ENCODE measurements around the gene GAS2L3. TPM values are rescaled to one million over a fixed set of nuclear protein-coding genes. Genes with fewer than 3 reads are reported as not detected.
"Not testable (repeated sequence)": the region's sequence is repeated elsewhere in the genome, so short reads cannot be mapped to it uniquely, and the experiment has no call there.

GAS2L3 gene
- polyA plus RNA-seq, 1 of the 3 experiments (the other 2 are of a cell fraction) = 1.6 TPM

- TF ChIP-seq SMC3 (IDR thresholded peaks at IDR 0.05; ENCODE audit: low read depth, low read length) (no peak), TAF1 (IDR thresholded peaks at IDR 0.05; ENCODE audit: borderline replicate concordance, low read depth, low read length) (no peak), EZH2phosphoT487 (IDR thresholded peaks at IDR 0.05; ENCODE audit: borderline replicate concordance, low read depth) (no peak)
Measured at GRCh38 chr12:100632445-100632892, 59.0 kb downstream of the GAS2L3 start (continued).

GRCh38 chr12:100633082-100633785, 59.8 kb downstream of the GAS2L3 start:
- H3K79me2 ChIP-seq (ENCODE audit: insufficient read depth); H3K4me3 ChIP-seq (ENCODE audit: low read depth in 2 of 2, low read length in 1 of 2); H3K9ac ChIP-seq; POLR2A ChIA-PET; DNase-seq; H3F3A ChIP-seq (replicated peaks; ENCODE audit: insufficient read depth); H3K27ac ChIP-seq (ENCODE audit: low read depth in 2 of 2, low read length in 1 of 2); H2AFZ ChIP-seq (ENCODE audit: low read depth); H3K4me2 ChIP-seq; H3K9me2 ChIP-seq; H3K36me3 ChIP-seq (replicated peaks in 1 of 2; ENCODE audit: control insufficient read depth in 1 of 2, insufficient read depth in 2 of 2, low read length in 1 of 2); H3K4me1 ChIP-seq (ENCODE audit: control insufficient read depth in 1 of 2, insufficient read depth in 2 of 2, low read depth in 1 of 2, low read length in 1 of 2); H3K9me3 ChIP-seq; H3K27me3 ChIP-seq (ENCODE audit: insufficient read depth); H4K20me1 ChIP-seq (ENCODE audit: insufficient read depth); CTCF ChIA-PET: not testable (repeated sequence)
- 89% methylated on average over 9 of the region's 11 CpGs for WGBS (ENCODE audit: low lambda C conversion rate)

- no peak for DNase-seq
- POLR2A ChIA-PET = no interaction called here
- Histone ChIP-seq H3K79me2 (ENCODE audit: insufficient read depth) (no peaks in the 10 kb centered on the region), H3K4me1 (ENCODE audit: control insufficient read depth in 1 of 2, insufficient read depth in 2 of 2, low read depth in 1 of 2, low read length in 1 of 2) (no peaks in the 10 kb centered on the region), H3F3A (replicated peaks; ENCODE audit: insufficient read depth) (no peaks in the 10 kb centered on the region), H3K36me3 (replicated peaks in 1 of 2; ENCODE audit: control insufficient read depth in 1 of 2, insufficient read depth in 2 of 2, low read length in 1 of 2) (no peaks in the 10 kb centered on the region), H3K9me2 (no peaks in the 10 kb centered on the region), H3K4me2 (no peak overlapping the region), H4K20me1 (ENCODE audit: insufficient read depth) (no peaks in the 10 kb centered on the region), H3K9me3 (no peaks in the 10 kb centered on the region), H2AFZ (ENCODE audit: low read depth) (no peak overlapping the region), H3K27ac (ENCODE audit: low read depth in 2 of 2, low read length in 1 of 2) (no peak overlapping the region), H3K4me3 (ENCODE audit: low read depth in 2 of 2, low read length in 1 of 2) (no peak overlapping the region), H3K27me3 (ENCODE audit: insufficient read depth) (no peaks in the 10 kb centered on the region), H3K9ac (no peak overlapping the region)
- CTCF ChIA-PET = no interaction called here
- 79% methylated on average over 6 of the region's 6 CpGs for WGBS (ENCODE audit: low lambda C conversion rate)
- TF ChIP-seq EZH2phosphoT487 (IDR thresholded peaks at IDR 0.05; ENCODE audit: borderline replicate concordance, low read depth) = no peak
- TF ChIP-seq RXRA (IDR thresholded peaks at IDR 0.05; ENCODE audit: borderline replicate concordance, low read depth) = no peak
- TF ChIP-seq GATA2 (CRISPR knock-in tag; IDR thresholded peaks at IDR 0.05) = no peak
- no peak for TF ChIP-seq RAD21 (IDR thresholded peaks at IDR 0.05; ENCODE audit: low read length)
- TF ChIP-seq CTCF (IDR thresholded peaks at IDR 0.05) = no peak
- TF ChIP-seq MAX (IDR thresholded peaks at IDR 0.05; ENCODE audit: low read depth) = no peak
- TF ChIP-seq RCOR1 (IDR thresholded peaks at IDR 0.05; ENCODE audit: low read length) = no peak
- no peak for TF ChIP-seq USF1 (IDR thresholded peaks at IDR 0.05; ENCODE audit: borderline replicate concordance, low read depth)
- TF ChIP-seq REST (IDR thresholded peaks at IDR 0.05; ENCODE audit: low read depth, low read length) = no peak
- no peak for TF ChIP-seq TAF1 (IDR thresholded peaks at IDR 0.05; ENCODE audit: borderline replicate concordance, low read depth, low read length)
- TF ChIP-seq ZBTB33 (IDR thresholded peaks at IDR 0.05; ENCODE audit: borderline replicate concordance, low read depth) = no peak
- no peak for TF ChIP-seq EP300 (IDR thresholded peaks at IDR 0.05; ENCODE audit: borderline replicate concordance in 1 of 2, low read depth in 1 of 2, low read length in 1 of 2)
- TF ChIP-seq SIN3A (IDR thresholded peaks at IDR 0.05; ENCODE audit: borderline replicate concordance, low read depth, low read length) = no peak
- TF ChIP-seq RFX5 (IDR thresholded peaks at IDR 0.05; ENCODE audit: low read length) = no peak
- TF ChIP-seq MEF2A (IDR thresholded peaks at IDR 0.05; ENCODE audit: borderline replicate concordance, low read depth) = no peak
Measured at GRCh38 chr12:100643246-100643645, 69.8 kb downstream of the GAS2L3 start.
